Fibroblast of skin of back (primary cell): ENCODE data around the gene TAOK2.

ENCODE experiments used
- DNase-seq: peaks from one replicate; pipeline ENCODE4 v3.0.0-alpha.2; 2013

The TAOK2 gene

DNA sequence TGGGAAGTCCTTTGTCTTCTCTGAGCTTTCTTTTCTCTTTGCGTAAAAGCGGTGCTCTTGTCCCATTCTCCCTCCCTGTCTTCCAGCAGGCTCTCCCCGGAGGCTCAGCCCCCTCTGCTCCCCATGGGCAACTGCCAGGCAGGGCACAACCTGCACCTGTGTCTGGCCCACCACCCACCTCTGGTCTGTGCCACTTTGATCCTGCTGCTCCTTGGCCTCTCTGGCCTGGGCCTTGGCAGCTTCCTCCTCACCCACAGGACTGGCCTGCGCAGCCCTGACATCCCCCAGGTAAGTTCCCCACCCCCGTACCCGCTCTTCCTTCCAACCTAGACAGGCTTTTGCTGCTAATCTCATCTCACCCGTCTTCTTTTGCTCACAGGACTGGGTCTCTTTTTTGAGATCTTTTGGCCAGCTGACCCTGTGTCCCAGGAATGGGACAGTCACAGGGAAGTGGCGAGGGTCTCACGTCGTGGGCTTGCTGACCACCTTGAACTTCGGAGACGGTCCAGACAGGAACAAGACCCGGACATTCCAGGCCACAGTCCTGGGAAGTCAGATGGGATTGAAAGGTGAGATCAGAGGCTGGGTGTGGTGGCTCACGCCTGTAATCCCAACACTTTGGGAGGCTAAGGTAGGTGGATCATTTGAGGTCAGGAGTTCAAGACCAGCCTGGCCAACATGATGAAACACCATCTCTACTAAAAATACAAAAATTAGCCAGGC, 10.5 kb upstream of the TAOK2 start:
- no peak for DNase-seq

DNA sequence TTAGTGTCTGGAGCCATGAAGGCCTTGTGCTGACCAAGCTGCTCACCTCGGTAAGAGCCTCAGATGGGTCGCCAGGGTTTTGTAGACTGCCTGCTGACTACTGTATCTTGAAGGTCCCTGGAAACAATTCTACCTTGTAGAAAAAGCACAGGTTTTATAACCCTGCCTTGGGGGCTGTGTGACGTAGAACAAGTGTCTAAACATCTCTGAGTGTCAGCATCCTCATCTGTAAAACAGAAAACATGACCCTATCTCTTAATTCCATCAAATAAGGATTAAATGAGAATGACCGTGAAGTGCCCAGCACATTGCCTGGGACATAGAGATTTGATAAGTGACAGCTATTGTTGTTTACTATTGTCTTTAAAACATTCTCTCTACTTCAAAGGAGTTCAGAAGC, 5.5 kb upstream of the TAOK2 start:
- no peak for DNase-seq

DNA sequence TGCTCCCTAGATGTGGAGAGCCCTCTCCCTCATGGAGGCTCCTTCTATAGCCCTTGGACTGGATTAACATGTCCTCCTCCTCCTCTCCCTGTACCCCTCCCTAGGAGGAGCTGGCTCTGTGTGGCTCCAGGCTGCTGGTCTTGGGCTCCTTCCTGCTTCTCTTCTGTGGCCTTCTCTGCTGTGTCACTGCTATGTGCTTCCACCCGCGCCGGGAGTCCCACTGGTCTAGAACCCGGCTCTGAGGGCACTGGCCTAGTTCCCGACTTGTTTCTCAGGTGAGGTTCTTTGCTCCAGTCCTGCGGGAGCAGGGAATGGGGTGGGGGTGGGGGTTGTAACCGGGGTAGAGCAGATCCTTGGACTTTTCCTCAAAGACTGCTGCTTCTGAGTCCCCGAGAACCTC, 2.4 kb upstream of the TAOK2 start:
- DNase-seq, result no peak

DNA sequence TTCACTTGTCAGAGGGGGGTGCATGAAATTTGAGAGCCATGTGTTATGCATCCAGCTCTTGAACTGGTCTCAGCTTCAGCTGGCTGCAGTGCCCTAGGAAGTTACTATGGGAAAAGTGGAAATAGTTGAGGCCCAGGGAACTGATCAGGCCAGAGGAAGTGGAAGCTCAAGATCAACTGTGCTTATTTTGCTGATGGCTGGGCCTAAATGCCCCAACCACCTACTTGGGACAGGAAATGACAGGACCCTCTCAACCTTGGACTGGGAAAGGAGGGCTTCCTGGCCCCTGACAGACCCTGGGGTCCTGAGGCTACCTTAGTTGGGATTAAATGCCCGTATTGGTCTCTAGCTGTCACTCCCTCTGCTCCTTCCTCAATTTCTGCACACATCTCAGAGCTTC, 1.2 kb upstream of the TAOK2 start:
- no peak for DNase-seq

DNA sequence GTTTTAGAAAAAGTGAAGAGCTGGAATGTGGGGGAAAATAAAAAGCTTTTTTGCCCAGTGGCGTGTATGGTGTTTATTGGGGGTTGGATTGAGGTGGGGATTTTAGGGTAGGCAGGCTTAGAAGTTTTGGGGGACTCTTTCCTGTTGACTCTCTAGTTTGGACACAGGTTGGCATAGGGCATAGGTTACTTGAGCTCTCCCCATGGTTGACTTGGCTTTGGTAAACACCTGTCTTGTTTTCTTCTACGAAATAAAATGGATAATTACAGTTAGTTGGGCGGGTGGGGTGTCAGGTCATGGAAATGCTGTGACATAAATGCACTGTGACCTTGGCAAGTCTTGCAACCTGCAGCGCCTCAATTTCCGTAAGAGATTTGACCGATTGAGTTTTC, 680 bp upstream of the TAOK2 start:
- no peak for DNase-seq

DNA sequence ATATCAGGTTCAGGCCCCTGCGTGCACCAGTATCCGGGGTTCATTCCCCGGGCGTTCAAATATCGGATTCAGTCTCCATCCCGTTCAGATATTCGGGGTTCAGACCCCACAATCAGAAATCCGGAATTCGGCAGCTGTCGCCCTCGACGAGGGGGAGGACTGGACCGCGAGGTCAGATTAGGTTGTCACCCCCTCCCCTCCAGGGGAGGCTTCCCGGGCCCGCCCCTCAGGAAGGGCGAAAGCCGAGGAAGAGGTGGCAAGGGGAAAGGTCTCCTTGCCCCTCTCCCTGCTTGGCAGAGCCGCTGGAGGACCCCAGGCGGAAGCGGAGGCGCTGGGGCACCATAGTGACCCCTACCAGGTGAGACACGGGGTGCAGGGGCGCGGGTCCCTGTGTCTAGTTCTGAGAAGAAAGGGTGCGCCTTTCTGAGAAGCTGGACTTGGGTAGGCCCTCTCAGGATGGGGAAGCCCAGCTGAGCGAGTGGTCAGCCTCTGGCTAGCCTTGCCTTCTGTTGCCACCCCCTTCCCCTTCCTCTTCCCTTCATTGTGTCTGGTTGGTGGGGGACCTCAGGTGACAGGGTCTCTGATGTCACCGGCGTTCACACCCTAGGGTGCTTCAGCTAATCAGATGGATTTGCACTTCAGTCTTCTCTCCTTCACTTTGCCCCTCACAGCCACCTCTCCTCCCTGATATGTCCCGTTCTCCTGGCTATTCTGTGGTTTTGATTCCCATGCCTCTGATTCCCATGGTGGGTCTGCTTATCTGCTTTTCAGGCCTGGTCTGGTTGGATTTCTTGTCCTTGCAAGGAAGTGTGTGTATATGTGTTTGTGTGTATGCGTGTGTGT, 844 bp downstream of the TAOK2 start:
- DNase-seq, result no peak

DNA sequence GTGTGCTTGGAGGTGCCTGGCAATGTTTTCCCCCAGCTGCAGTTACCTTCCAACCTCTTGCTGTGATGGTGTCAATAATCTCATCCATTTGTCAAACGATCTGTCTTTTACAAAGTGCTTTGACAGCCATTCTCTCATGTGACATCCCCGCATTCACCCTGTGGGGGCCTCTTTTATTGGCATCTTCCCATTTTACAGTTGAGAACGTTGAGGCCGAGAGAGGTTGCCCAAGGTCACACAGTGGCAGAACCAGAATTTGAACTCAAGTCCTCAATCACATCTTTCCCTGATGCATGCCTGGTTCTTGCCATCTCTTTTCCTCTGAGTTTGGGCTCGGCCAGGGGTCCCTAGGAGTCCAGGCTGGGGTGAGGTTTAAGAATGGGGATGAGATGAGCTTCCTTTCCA, 1.5 kb downstream of the TAOK2 start:
- no peak for DNase-seq

DNA sequence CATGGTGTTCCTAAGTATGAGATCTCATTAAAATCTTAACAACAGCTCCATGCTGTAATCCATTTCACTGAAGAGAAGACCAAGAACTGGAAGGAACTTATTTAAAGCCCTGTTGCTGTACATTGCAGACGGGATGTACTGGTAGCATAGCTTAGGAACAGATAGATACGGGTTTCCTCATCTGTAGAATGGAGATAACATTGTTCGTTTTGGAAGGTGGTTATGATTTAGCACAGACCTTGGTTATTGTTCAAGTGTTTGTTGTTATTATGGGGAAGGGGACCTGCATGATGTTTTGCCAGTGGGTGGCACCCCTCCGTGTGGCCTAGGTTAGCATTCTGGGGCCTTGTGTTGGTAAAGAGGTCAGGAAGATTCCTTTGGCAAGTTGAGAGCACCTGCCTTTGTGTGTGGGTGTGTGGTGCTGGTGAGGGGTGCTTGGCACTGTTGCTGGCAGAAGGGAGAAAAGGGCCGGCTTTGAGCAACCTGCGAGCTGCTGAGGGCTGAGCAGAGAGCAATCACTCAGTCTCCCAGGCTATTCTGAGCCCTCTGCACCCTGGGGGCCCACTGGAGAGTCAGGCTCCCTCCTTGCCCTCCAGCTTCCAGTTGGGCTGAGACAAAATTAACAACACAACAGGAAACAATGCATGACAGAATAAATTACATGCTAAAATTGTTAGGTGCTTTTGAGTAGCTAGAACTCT, 2.3 kb downstream of the TAOK2 start:
- no peak for DNase-seq

DNA sequence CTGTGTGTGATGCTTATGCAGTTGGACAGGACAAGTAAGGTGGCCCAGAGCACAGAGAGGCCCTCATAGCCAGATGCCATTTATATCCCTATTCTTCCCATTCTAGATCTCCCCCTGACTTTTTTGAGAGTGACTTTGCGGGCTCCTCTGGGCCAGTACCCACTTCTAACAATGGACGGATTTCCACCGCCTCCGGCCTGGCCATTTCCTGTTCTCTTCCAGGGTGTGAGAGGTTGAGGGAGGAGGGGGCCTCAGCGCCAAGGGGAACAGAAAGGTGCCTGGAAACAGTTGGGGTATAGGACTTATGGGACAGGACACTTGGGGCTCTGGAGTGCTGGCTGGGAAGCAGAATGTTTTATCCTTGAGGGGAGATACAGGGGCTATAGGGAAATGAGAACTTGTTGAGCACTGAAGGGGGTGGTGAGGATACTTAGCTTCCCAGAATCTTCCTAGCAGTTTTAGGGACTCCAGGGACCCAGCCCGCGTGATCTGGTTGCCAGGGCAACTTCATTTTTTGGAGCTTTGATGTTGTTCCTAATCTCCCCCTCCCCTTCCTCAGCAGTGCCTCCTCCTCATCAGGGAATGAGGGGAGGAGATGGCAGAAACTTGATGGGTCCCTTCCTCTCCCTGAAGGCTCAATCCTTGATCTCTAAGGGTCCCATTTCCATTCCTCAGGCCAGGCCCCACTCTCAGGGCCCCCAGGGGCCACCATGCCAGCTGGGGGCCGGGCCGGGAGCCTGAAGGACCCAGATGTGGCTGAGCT, 3.6 kb downstream of the TAOK2 start:
- no peak for DNase-seq

DNA sequence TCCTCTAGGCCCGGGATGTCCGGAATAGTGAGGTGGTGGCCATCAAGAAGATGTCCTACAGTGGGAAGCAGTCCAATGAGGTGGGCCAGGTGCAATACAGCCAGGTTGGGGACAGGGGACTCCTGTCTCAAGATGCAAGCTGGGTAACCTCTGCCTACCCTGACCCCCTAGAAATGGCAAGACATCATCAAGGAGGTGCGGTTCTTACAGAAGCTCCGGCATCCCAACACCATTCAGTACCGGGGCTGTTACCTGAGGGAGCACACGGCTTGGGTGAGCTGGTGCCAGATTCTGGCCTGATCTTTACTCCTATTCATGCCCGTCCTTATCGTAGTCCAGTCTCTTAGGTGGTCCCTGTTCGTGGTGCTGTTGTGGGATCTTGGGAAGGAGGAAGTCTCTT, 4.4 kb downstream of the TAOK2 start:
- DNase-seq, result no peak

DNA sequence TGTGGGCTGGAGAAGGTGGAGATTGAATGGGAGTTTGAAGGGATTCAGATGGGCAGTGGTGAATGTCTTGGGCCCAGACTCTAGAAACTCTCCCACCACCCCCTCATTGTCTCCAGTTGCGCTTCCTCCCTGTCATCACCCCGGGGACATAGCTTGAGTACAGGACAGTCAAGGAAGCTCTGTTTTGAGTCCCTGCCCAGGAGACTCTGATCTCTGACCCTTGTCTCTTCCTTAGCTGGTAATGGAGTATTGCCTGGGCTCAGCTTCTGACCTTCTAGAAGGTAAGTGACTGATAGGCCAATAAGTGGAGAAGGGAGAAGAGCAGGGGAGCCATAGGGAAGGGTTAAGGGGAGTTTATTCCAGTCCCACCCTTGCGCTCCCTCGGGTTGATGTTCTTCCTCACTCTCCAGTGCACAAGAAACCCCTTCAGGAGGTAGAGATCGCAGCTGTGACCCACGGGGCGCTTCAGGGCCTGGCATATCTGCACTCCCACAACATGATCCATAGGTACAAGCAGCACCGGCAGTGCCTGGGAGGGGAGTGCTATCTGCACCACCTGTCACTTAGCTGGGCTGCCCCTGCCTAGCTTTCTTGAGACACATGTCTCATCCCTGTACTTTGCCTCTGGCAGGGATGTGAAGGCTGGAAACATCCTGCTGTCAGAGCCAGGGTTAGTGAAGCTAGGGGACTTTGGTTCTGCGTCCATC, 5.0 kb downstream of the TAOK2 start:
- no peak for DNase-seq

DNA sequence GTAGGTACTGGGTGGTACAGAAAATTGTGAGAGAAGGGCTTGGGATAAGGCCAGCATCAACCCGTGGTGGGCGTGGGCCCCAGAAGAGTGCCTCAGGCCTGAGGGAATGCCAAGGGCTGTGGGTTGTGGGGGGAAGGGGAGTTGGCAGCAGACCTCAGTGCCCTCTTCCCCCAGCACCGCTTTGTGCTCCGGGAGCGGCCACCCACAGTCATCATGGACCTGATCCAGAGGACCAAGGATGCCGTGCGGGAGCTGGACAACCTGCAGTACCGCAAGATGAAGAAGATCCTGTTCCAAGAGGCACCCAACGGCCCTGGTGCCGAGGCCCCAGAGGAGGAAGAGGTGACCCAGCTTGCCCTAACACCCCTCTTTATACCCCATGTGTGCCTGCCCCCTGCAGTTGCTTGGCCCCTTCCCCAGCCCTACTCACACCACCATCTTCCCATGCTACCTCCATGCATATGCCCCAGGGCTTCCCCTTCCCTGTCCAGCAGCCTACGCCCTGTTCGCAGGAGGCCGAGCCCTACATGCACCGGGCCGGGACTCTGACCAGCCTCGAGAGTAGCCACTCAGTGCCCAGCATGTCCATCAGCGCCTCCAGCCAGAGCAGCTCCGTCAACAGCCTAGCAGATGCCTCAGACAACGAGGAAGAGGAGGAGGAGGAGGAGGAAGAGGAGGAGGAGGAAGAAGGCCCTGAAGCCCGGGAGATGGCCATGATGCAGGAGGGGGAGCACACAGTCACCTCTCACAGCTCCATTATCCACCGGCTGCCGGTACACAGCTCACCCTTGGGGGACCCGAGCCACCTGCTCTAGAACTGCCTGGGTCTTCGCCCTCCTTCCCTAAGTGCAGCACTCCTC, 9.1 kb downstream of the TAOK2 start:
- DNase-seq, result no peak

DNA sequence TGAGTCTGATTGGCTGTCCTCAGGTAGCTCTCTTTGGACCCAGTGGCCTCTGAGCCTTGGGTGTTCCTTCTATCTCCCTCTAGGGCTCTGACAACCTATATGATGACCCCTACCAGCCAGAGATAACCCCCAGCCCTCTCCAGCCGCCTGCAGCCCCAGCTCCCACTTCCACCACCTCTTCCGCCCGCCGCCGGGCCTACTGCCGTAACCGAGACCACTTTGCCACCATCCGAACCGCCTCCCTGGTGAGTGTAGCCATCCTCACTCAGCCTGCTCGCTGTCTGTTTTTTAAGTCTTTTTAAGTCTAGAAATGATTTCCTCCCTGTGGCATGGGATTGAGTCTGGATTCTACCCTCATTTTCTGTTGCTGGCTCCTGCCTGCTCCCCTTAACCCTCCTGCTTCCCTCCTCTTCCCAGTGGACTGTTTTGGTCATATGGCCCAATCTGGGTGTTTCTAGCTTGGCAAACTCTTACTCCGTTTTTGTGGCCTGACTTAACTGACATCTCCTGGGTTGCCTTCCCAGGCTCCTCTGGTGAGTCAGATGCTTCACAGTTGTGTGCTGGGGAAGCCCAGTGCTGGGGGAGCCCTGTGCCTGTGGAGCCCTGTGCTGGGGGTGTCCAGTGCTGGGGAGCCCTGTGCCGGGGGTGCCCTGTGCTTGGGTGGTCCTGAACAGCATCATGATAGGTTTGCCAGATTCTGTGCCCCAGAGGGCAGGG, 9.9 kb downstream of the TAOK2 start:
- no peak for DNase-seq

DNA sequence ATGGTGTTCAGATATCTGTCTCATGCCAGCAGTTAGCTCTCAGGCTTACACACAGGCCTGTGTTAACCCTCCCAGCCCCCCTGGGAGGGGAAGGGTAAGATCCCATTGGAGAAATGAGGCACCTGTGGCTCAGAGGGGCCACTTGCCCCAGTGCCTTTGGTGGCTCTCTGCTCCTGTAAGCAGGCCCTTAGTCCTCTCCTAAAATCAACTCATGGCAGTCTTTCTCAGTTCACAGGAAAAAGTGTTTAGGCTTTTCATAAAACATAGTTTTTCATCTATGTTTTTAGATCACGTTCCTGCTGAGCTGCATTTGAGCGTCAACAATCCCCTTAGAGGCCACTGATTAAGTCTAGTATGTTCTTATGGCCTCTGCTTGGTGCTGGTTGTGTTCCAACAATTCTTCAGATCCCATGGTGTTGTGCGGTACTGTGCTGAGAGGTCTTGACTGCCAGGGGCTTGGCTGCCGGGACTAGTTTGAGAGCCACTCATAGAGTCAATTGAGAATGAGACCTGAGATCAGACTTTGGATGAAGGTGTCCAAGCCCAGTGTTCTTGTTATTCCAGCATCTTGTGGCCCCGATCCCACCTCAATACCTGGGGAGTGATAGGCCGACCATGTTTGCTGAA, 10.6 kb downstream of the TAOK2 start:
- no peak for DNase-seq

DNA sequence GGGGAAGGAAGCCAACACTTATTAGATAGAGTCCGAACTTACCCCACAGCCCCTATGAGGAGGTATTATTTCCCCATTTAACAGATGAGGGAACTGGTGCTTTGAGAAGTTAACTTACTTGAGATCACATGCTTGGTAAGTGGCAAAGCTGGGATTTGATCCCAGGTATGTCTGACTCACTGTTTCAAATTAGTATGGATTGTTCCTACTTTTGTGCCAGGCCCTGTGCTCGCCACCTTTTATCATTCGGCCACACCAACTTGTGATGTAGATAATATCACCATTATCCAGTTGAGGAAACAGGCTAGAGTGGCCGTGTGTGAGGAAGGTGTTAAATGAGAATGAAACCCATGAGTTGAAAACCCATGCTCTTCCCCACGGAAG, 11.1 kb downstream of the TAOK2 start:
- no peak for DNase-seq

DNA sequence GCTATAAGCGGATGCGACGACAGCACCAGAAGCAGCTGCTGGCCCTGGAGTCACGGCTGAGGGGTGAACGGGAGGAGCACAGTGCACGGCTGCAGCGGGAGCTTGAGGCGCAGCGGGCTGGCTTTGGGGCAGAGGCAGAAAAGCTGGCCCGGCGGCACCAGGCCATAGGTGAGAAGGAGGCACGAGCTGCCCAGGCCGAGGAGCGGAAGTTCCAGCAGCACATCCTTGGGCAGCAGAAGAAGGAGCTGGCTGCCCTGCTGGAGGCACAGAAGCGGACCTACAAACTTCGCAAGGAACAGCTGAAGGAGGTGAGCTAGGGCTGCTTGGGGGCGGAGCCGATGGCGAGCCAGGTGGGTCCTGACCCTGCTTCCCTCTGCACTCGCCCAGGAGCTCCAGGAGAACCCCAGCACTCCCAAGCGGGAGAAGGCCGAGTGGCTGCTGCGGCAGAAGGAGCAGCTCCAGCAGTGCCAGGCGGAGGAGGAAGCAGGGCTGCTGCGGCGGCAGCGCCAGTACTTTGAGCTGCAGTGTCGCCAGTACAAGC, 11.7 kb downstream of the TAOK2 start:
- DNase-seq, result no peak

DNA sequence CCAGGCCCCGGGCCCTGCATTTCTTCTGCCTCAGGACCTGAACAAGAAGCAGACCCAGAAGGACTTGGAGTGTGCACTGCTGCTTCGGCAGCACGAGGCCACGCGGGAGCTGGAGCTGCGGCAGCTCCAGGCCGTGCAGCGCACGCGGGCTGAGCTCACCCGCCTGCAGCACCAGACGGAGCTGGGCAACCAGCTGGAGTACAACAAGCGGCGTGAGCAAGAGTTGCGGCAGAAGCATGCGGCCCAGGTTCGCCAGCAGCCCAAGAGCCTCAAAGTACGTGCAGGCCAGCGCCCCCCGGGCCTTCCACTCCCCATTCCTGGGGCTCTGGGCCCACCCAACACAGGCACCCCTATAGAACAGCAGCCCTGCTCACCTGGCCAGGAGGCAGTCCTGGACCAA, 12.6 kb downstream of the TAOK2 start:
- no peak for DNase-seq

DNA sequence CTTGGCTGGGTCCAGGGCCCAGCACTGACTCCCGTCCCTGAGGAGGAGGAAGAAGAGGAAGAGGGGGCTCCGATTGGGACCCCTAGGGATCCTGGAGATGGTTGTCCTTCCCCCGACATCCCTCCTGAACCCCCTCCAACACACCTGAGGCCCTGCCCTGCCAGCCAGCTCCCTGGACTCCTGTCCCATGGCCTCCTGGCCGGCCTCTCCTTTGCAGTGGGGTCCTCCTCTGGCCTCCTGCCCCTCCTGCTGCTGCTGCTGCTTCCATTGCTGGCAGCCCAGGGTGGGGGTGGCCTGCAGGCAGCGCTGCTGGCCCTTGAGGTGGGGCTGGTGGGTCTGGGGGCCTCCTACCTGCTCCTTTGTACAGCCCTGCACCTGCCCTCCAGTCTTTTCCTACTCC, 13.3 kb downstream of the TAOK2 start:
- DNase-seq, result no peak

DNA sequence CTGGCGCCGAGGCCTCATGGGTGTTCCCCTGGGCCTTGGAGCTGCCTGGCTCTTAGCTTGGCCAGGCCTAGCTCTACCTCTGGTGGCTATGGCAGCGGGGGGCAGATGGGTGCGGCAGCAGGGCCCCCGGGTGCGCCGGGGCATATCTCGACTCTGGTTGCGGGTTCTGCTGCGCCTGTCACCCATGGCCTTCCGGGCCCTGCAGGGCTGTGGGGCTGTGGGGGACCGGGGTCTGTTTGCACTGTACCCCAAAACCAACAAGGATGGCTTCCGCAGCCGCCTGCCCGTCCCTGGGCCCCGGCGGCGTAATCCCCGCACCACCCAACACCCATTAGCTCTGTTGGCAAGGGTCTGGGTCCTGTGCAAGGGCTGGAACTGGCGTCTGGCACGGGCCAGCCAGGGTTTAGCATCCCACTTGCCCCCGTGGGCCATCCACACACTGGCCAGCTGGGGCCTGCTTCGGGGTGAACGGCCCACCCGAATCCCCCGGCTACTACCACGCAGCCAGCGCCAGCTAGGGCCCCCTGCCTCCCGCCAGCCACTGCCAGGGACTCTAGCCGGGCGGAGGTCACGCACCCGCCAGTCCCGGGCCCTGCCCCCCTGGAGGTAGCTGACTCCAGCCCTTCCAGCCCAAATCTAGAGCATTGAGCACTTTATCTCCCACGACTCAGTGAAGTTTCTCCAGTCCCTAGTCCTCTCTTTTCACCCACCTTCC, 13.9 kb downstream of the TAOK2 start:
- DNase-seq, result no peak
